Activated naive CD4-positive, alpha-beta T cell treated with anti-CD3 and anti-CD28 coated beads, Interleukin-2, amount 50 U/mL, for 16 hours (primary cell): ENCODE data around the gene GAPDH.
A peak's percentile ranks its signal among the peaks of the same experiment; 100 is the strongest.
"Not testable (repeated sequence)": the region's sequence is repeated elsewhere in the genome, so short reads cannot be mapped to it uniquely, and the experiment has no call there.

Source experiments
- DNase-seq: peaks from one replicate; pipeline ENCODE4 v3.0.0-alpha.2; 2020

GAPDH gene

GRCh38 chr12:6533923-6534694 is at the start of gene GAPDH:
GAPDH (plus strand) TSS chr12:6534517; CDS start chr12:6534833, 316 bp downstream.
- DNase-seq = peak; percentile 90

- DNase-seq = no peak
These were observed 46.1 kb upstream of the GAPDH start for GRCh38 chr12:6488240-6488639.

GRCh38 chr12:6489449-6489848 is 44.9 kb upstream of the GAPDH start:
- no peak for DNase-seq

- not testable (repeated sequence) for DNase-seq
These were observed 43.6 kb upstream of the GAPDH start for GRCh38 chr12:6490673-6491072.

GRCh38 chr12:6492838-6493496 is 41.4 kb upstream of the GAPDH start, which contains the start of gene MRPL51:
MRPL51 (minus strand) TSS chr12:6493262; CDS start chr12:6493136, 126 bp downstream.
- DNase-seq = peak; percentile 99

GRCh38 chr12:6493497-6494257 is 40.6 kb upstream of the GAPDH start, which contains the start of gene NCAPD2:
NCAPD2 (plus strand) TSS chr12:6494102; CDS start chr12:6495099, 997 bp downstream.
- DNase-seq = peak; percentile 95

- DNase-seq = no peak
These were observed 40.0 kb upstream of the GAPDH start for GRCh38 chr12:6494258-6494743.

GRCh38 chr12:6494968-6495367 is 39.3 kb upstream of the GAPDH start:
- DNase-seq = no peak

- DNase-seq = not testable (repeated sequence)
These were observed 37.0 kb upstream of the GAPDH start for GRCh38 chr12:6497291-6497690.

GRCh38 chr12:6500466-6500865 is 33.9 kb upstream of the GAPDH start:
- DNase-seq = no peak

- no peak for DNase-seq
These were observed 27.0 kb upstream of the GAPDH start for GRCh38 chr12:6507102-6507998.

- DNase-seq = no peak
These were observed 26.2 kb upstream of the GAPDH start for GRCh38 chr12:6508087-6508486.

GRCh38 chr12:6520186-6520585 is 14.1 kb upstream of the GAPDH start:
- no peak for DNase-seq

GRCh38 chr12:6522193-6522592 is 12.1 kb upstream of the GAPDH start:
- DNase-seq = no peak

GRCh38 chr12:6523708-6524107 is 10.6 kb upstream of the GAPDH start:
- no peak for DNase-seq

- no peak for DNase-seq
These were observed 9.7 kb upstream of the GAPDH start for GRCh38 chr12:6524648-6525047.

- DNase-seq = no peak
These were observed 8.1 kb upstream of the GAPDH start for GRCh38 chr12:6526201-6526600.

- DNase-seq = no peak
These were observed 7.4 kb upstream of the GAPDH start for GRCh38 chr12:6526766-6527525.

GRCh38 chr12:6527711-6528110 is 6.6 kb upstream of the GAPDH start:
- no peak for DNase-seq

- no peak for DNase-seq
These were observed 5.6 kb upstream of the GAPDH start for GRCh38 chr12:6528539-6529235.

GRCh38 chr12:6529291-6529737 is 5.0 kb upstream of the GAPDH start:
- no peak for DNase-seq
